ENCODE measurements around the gene VDR.

DNA sequence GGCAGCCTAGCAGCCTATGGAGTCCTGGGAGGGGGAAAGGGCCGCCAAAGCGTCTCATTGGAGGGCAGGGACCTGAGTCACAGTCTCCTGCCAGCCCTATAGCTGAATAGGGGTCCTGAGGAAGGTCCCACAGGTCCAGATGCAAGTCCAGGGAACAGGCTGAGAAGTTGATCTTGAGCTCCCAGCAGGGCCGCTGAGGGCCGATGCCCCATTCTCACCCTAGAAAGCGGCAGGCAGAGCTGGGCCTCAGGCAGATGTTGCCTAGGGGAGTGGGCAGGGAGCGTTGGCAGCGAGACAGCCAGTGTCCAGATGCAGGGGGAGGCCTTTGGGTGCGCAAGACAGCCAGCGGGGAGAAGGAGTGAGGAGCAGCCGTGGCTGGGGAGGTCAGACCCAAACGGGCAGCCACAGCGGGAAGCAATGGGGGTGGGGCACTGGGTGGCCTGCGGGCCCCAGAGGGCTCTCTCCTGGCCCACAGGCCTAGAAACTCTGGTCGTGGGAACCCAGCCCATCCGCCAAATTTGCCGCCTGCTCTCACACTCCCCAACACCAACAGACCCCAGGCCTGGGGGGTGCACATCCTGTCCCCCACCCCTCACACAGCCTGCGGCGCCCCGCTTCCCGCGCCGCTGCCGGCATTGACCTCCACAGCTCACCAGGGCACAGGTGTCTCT lies 86.2 kb downstream of the VDR start:
- no peak for TF ChIP-seq POLR2AphosphoS5 (IDR thresholded peaks at IDR 0.05; ENCODE audit: borderline replicate concordance, low read depth, low read length)
- no peak for TF ChIP-seq EZH2 (IDR thresholded peaks at IDR 0.05)
